HCT116 (cell line): ENCODE results near the gene PNPO. TPM values are rescaled to one million over a fixed set of nuclear protein-coding genes. Genes with fewer than 3 reads are reported as not detected.
A peak's percentile ranks its signal among the peaks of the same experiment; 100 is the strongest.

ENCODE experiments used
- ATAC-seq: fragments of 200-7000 bp; cut with Tn5 transposase; 2 replicates; pipeline ENCODE4 v1.9.1; 2020; ENCODE audit warnings: mild to moderate bottlenecking, moderate library complexity
- BruUV-seq: library from RNA; stranded (reverse); fragments of 400-500 nt; replicated peaks from 2 replicates; lab custom pipeline; 2021; lab: Mats Ljungman, UMichigan
- CTCF ChIA-PET: fragments of 300-600 bp; sonication (Branson Sonifier 250); formaldehyde crosslinking; loops from one replicate; lab custom pipeline; 2021; ENCODE audit warnings: antibody characterized with exemption; lab: Charles Lee
- POLR2A ChIA-PET: fragments of 300-600, 350-600 bp; sonication (Branson Sonifier 250); formaldehyde crosslinking; loops from one replicate; lab custom pipeline; 2021; ENCODE audit warnings: antibody characterized with exemption; lab: Charles Lee
- RAD21 ChIA-PET, 2 experiments: fragments of 300-600 bp; sonication (Branson Sonifier 250); formaldehyde crosslinking; loops; one replicate each; lab custom pipeline; 2023; ENCODE audit warnings: low total read pairs in 2 of 2; ENCODE audit not compliant: uncharacterized antibody in 2 of 2, unreplicated experiment in 2 of 2, low non-redundant PET in 1 of 2; lab: Charles Lee
- DNase-seq: peaks from one replicate; pipeline ENCODE4 v3.0.0-alpha.2; 2010; ENCODE audit warnings: low read depth, low spot score
- H2AFZ ChIP-seq: fragments of 200-600 bp; shearing (Covaris generic), sonication (generic); 2 replicates; pipeline ENCODE4 v1.6.1; 2017; ENCODE audit warnings: low read depth, mixed run types, mixed read lengths, antibody characterized with exemption, low read length; ENCODE audit not compliant: poor library complexity, severe bottlenecking
- H3K27ac ChIP-seq: 2 replicates; pipeline ENCODE4 v1.5.1; 2012; ENCODE audit warnings: low read depth, low read length
- H3K27me3 ChIP-seq: fragments of 200-600 bp; sonication (generic); 2 replicates; pipeline ENCODE4 v1.6.1; 2016; ENCODE audit warnings: mixed run types, low read length, mixed read lengths; ENCODE audit not compliant: insufficient read depth
- H3K36me3 ChIP-seq, 2 experiments: fragments of 200-500 bp in 1 of 2; fragments of 200-600 bp in 1 of 2; sonication (Bioruptor generic) in 1 of 2; sonication (generic) in 1 of 2; 2 replicates each; pipeline versions ENCODE4 v1.5.1 to v1.6.1; 2014 to 2016; ENCODE audit warnings: low read length in 2 of 2, inconsistent platforms in 1 of 2, mixed read lengths in 1 of 2, mixed run types in 1 of 2; ENCODE audit not compliant: insufficient read depth in 2 of 2, control insufficient read depth in 1 of 2
- H3K4me1 ChIP-seq, 2 experiments: fragments of 200-600 bp in 1 of 2; sonication (generic) in 1 of 2; 2 replicates each; pipeline versions ENCODE4 v1.5.1 to v1.6.1; 2012 to 2017; ENCODE audit warnings: low read length in 2 of 2, inconsistent platforms in 1 of 2, mild to moderate bottlenecking in 1 of 2, mixed read lengths in 1 of 2, mixed run types in 1 of 2, moderate library complexity in 1 of 2; ENCODE audit not compliant: insufficient read depth in 2 of 2, control insufficient read depth in 1 of 2
- H3K4me2 ChIP-seq: fragments of 200-600 bp; sonication (generic); 2 replicates; pipeline ENCODE4 v1.6.1; 2017; ENCODE audit warnings: mixed run types, low read length, mixed read lengths
- H3K4me3 ChIP-seq, 2 experiments: fragments of 200-600 bp in 1 of 2; sonication (generic) in 1 of 2; replicated peaks in 1 of 2; 2 replicates each; pipeline ENCODE4 v1.5.1; 2011 to 2016; ENCODE audit warnings: low read length in 2 of 2, control low read depth in 1 of 2, low read depth in 1 of 2, mild to moderate bottlenecking in 1 of 2, mixed read lengths in 1 of 2, mixed run types in 1 of 2
- H3K79me2 ChIP-seq: fragments of 200-600 bp; sonication (generic); 2 replicates; pipeline ENCODE4 v1.6.1; 2017; ENCODE audit warnings: mild to moderate bottlenecking, mixed run types, low read length, moderate library complexity, mixed read lengths; ENCODE audit not compliant: insufficient read depth
- H3K9ac ChIP-seq: fragments of 200-600 bp; sonication (generic); 2 replicates; pipeline ENCODE4 v1.6.1; 2016; ENCODE audit warnings: low read length, mixed read lengths
- H3K9me2 ChIP-seq: fragments of 200-600 bp; sonication (generic), shearing (Covaris generic); 2 replicates; pipeline ENCODE4 v1.6.1; 2017; ENCODE audit warnings: mixed run types, mild to moderate bottlenecking, moderate library complexity; ENCODE audit not compliant: insufficient read depth
- H3K9me3 ChIP-seq, 2 experiments: fragments of 200-500 bp in 1 of 2; fragments of 200-600 bp in 1 of 2; sonication (Bioruptor generic) in 1 of 2; sonication (generic) in 1 of 2; 2 replicates each; pipeline ENCODE4 v1.6.1; 2014 to 2017; ENCODE audit warnings: low read length in 2 of 2, mixed read lengths in 2 of 2, inconsistent platforms in 1 of 2, low read depth in 1 of 2, mild to moderate bottlenecking in 1 of 2, mixed run types in 1 of 2, moderate library complexity in 1 of 2; ENCODE audit not compliant: control insufficient read depth in 1 of 2, insufficient read depth in 1 of 2
- H4K20me1 ChIP-seq: fragments of 200-600 bp; sonication (generic), shearing (Covaris generic); 2 replicates; pipeline ENCODE4 v1.6.1; 2017; ENCODE audit warnings: mixed run types, mild to moderate bottlenecking, moderate library complexity; ENCODE audit not compliant: insufficient read depth
- CBX3 ChIP-seq: IDR thresholded peaks from 2 replicates; pipeline ENCODE4 v1.6.1; 2012; ENCODE audit warnings: low read depth
- EZH2 ChIP-seq: fragments of 200-600 bp; sonication (generic); IDR thresholded peaks from 2 replicates; pipeline ENCODE4 v1.6.1; 2017; ENCODE audit warnings: antibody characterized with exemption, mixed run types
- EZH2phosphoT487 ChIP-seq: fragments of 200-600 bp; IDR thresholded peaks from 2 replicates; pipeline ENCODE4 v1.6.1; 2018; ENCODE audit warnings: antibody characterized with exemption, borderline replicate concordance
- POLR2A ChIP-seq: IDR thresholded peaks from 2 replicates; pipeline ENCODE4 v1.7.0; 2011; ENCODE audit warnings: borderline replicate concordance; ENCODE audit not compliant: insufficient read depth, insufficient read length; ENCODE audit errors: extremely low read depth
- REST ChIP-seq: IDR thresholded peaks from 2 replicates; pipeline ENCODE4 v1.6.1; 2012; ENCODE audit warnings: low read depth
- SP1 ChIP-seq: IDR thresholded peaks from 2 replicates; pipeline ENCODE4 v1.6.1; 2012; ENCODE audit warnings: low read depth
- SRF ChIP-seq: IDR thresholded peaks from 2 replicates; pipeline ENCODE4 v1.6.1; 2012; ENCODE audit warnings: low read depth
- ZBTB33 ChIP-seq: IDR thresholded peaks from 2 replicates; pipeline ENCODE4 v1.6.1; 2011; ENCODE audit warnings: mild to moderate bottlenecking, low read length, moderate library complexity; ENCODE audit not compliant: insufficient replicate concordance; ENCODE audit errors: extremely low read depth
- ZNF274 ChIP-seq: fragments of 200-500 bp; sonication (Bioruptor generic); IDR thresholded peaks from 2 replicates; pipeline ENCODE4 v1.6.1; 2014; ENCODE audit warnings: mild to moderate bottlenecking, low read depth, low read length, inconsistent platforms
- intact Hi-C: fragments of 100-400 bp; cut with micrococcal nuclease; formaldehyde crosslinking; loops from 2 replicates; pipeline ENCODE4 v1.10.0; 2022
- total RNA-seq: library from RNA; stranded (reverse); gene quantifications from one replicate; pipeline ENCODE4 v1.2.1, GENCODE V29; 2021; ENCODE audit not compliant: unreplicated experiment

Gene PNPO
- total RNA-seq, 1 experiment from 2014 or later, result 74.9 TPM

- Histone ChIP-seq H3K4me3 (peak overlapping the region in 1 of 2 experiments; percentile 23; a peak in 1 of 4 replicates), H3K9ac (peak overlapping the region; percentile 34), H3K36me3 (no peaks in the 10 kb centered on the region), H3K27me3 (no peaks in the 10 kb centered on the region), H3K27ac (peak overlapping the region; percentile 34; the same call in 1 of the 2 replicates), H3K9me3 (no peaks in the 10 kb centered on the region), H3K9me2 (no peaks in the 10 kb centered on the region), H3K4me2 (peak overlapping the region; percentile 71), H3K79me2 (no peaks in the 10 kb centered on the region), H2AFZ (no peak overlapping the region), H3K4me1 (peaks cover 41 to 66% of the 10 kb centered on the region in 2 experiments), H4K20me1 (no peaks in the 10 kb centered on the region)
- RAD21 ChIA-PET, result interaction anchor here in 1 of 2 experiments (0.9 kb wide), 1 partner anchor 10 kb away, joined by 3 read pairs; no protein-coding TSS in a partner anchor
- CTCF ChIA-PET, result interaction anchor here (0.9 to 4.2 kb wide), 6 partner anchors 8 to 61 kb away, joined by 4 to 32 read pairs (median 12); partner anchors contain the start of gene CDK5RAP3
- no peak for ATAC-seq
- intact Hi-C loops, result no loop called here
- POLR2A ChIA-PET, result interaction anchor here (0.6 to 3.1 kb wide), 4 partner anchors 10 to 307 kb away, joined by 3 to 15 read pairs (median 4); partner anchors contain the start of genes CDK5RAP3 and PNPO
- no peak for TF ChIP-seq EZH2phosphoT487
- no peak for TF ChIP-seq SP1
- TF ChIP-seq POLR2A, result no peak
- no peak for TF ChIP-seq SRF
- TF ChIP-seq CBX3, result no peak
- no peak for TF ChIP-seq ZNF274
- TF ChIP-seq EZH2, result no peak
- no peak for TF ChIP-seq ZBTB33
- no peak for TF ChIP-seq REST
- no peak for DNase-seq
- no TSS peak for BruUV-seq
Measured at GRCh38 chr17:47956791-47957590, 15.6 kb downstream of the PNPO start.
